GM12891 (cell line): ENCODE results near the gene SLC10A7.

Source experiments
- PAX5 ChIP-seq: IDR thresholded peaks from 2 replicates; pipeline ENCODE4 v1.6.1; 2011; ENCODE audit warnings: low read length, moderate library complexity, mild to moderate bottlenecking; ENCODE audit not compliant: insufficient read depth, severe bottlenecking
- POLR2A ChIP-seq: IDR thresholded peaks from 2 replicates; pipeline ENCODE4 v1.6.1; 2011; ENCODE audit warnings: low read depth, low read length, control low read depth
- POLR2AphosphoS5 ChIP-seq: IDR thresholded peaks from 2 replicates; pipeline ENCODE4 v1.6.1; 2011; ENCODE audit warnings: low read depth, low read length, control low read depth
- POU2F2 ChIP-seq: IDR thresholded peaks from 2 replicates; pipeline ENCODE4 v1.6.1; 2011; ENCODE audit warnings: low read depth, mild to moderate bottlenecking, control low read depth, low read length, moderate library complexity
- SPI1 ChIP-seq: IDR thresholded peaks from 2 replicates; pipeline ENCODE4 v1.6.1; 2011; ENCODE audit warnings: low read depth, low read length, control low read depth
- TAF1 ChIP-seq: IDR thresholded peaks from 2 replicates; pipeline ENCODE4 v1.6.1; 2011; ENCODE audit warnings: low read depth, low read length, control low read depth

DNA sequence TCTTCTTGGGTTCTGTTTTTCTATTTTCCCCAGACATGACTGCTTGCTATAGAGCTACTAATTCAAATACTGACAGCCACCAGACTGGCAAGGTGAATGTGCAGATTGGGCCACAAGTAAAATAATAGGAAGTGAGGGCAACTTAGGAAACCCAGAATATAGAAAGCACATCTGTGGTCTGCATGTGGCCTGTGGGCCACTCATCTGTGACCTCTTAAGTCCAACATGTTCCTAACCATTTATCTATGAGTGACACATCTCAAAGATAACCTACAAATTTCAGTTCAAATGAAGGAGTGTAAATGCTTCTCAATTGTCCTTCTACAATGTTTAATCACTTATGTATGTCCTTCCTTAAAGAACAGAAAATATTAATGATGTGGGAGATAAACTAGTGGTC lies 178.5 kb downstream of the SLC10A7 start:
- TF ChIP-seq POLR2A (no peak), POLR2AphosphoS5 (no peak), TAF1 (no peak), PAX5 (no peak), POU2F2 (no peak), SPI1 (peak; percentile 65)
